Putamen (tissue), 1 donor: ENCODE results near the gene KYAT1.
"Not testable (repeated sequence)": the region's sequence is repeated elsewhere in the genome, so short reads cannot be mapped to it uniquely, and the experiment has no call there.

Experiments
- DNase-seq: peaks from one replicate; pipeline ENCODE4 v3.0.0-alpha.2; 2016; ENCODE audit warnings: low spot score

The KYAT1 gene

DNA sequence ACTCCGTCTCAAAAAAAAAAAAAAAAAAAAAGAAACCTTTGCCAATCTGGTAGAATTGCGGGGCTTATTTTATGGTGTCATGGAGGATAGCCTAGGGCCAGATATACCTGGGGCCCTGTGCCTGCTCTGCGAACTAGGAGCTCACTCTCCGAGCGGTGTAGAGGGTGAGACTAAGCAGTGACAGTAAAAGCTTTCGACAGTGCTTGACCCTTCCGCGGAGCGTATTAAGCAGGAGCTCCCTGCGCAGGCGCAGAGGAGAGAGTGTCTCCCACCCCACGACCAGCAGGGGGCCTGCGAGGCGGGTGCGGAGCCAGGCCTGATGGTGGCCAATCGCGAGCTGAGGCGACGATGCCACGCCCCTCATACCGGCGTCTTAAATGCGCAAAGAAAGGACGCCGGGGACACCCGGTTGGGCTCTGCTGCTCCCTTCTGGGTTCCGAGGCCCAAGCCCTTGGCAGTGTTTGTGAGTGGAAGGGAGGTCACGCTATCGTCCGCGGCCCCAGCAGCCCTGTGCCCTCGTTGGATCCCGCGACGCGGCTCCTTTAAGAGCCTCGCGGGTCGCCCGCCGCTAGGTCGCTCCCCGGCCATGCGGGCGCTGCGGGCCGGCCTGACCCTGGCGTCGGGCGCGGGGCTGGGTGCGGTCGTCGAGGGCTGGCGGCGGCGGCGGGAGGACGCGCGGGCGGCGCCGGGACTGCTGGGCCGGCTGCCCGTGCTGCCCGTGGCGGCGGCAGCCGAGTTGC lies 63.5 kb downstream of the KYAT1 start, which contains the start of gene ENDOG:
Gene ENDOG, plus strand, starts transcription at position 402 of the 740 bp plus-strand sequence. Its CDS starts 185 bp downstream, at position 587.
- peak; percentile 97 for DNase-seq

DNA sequence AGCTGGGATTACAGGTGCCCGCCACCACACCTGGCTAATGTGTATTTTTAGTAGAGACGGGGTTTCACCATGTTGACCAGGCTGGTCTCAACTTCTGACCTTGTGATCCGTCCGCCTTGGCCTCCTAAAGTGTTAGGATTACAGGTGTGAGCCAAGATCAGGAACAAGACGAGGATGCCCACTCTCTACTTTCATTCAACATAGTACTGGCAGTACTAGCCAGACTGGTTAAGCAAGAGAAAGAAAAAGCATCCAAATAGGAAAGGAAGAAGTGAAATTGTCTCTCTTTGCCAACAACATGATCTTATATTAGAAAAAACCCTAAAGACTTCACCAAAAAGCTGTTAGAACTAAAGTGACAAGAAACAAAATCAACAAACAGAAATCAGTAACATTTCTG lies 70.9 kb downstream of the KYAT1 start:
- no peak for DNase-seq

DNA sequence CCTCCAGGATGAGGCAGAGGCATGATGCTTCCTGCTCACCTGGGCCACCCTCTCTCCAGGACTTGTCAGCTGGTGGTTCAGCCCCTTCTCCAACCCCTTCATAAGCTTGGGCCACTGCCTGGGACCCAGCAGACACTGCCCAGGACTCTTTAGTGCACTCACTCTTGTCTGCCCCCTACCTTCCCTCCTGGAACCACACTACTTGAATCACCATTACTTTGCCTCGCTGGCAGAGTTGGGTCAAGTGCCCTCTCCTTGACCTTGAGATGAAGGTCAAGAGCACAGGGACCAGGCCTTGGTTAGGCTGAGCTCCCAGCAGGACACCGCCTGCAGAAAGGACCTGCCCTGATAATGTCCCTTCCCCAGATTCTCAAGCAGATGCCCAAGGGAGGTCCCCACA lies 71.9 kb downstream of the KYAT1 start:
- no peak for DNase-seq

DNA sequence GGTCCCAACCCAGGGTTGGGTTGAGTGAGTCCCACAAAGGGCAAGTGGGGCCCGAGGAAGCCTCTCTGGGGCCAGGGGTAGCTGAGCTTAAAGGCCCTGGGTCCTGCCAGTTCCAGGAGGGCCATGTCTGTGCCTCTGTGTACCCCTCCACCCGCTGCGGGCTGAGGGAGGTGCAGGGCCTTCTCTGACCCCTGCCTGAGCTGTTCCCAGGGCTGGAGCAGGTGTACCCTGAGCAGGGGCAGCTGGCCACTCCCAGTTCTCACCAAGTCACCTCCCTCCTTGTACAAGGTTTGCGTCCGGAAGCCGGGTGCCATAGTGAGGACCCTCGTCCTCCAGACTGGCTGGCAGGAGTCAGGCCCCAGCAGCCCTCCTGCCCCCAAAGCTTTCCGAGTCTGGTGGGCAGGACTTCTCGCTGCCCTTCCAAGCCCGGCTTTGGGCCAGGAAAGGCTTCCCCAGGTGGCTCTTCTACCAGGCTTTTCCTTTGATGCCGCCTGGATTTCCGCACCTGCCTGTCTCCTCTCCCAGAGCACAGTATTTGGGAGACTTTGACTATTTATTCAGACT lies 72.6 kb downstream of the KYAT1 start:
- no peak for DNase-seq

DNA sequence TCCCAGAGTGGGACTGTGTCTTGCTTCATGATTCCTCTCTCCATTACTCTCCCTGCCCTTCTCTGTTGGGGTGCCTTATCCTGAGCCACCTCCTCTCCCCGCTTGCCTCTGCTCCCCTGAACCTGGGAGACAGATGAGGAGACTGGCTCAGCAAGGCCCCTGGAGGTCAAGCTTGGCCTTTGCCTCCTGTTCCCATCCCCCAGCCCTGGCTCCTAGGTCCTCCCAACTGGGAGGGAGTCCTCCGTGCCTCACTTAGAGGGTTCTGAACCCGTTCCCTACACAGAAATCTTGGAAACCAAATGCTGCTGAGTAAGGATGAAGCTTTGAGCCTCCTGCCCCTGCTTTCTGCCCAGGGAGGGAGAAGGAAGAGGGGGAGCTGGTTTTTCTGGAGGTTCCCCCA lies 73.2 kb downstream of the KYAT1 start:
- DNase-seq, result no peak

DNA sequence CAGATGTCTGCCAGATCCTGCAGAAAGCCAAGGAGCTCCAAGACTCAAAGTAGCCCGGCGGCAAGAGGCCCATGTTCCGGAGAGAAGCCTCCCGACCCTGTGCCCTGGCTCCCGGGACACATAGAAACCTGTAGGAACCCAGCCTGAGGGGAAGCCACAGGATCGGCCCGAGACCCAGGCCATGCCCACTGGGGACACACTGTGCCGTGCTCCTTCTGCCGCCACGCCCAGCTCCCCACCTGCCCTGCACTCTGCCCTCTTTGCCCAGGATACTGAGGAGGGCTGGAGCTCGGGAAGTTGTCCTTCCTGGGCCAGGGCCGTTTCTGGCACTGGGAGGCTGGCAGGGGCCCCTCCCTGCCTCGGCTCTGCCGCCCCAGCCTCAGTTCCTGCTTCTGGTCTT lies 73.9 kb downstream of the KYAT1 start:
- no peak for DNase-seq

DNA sequence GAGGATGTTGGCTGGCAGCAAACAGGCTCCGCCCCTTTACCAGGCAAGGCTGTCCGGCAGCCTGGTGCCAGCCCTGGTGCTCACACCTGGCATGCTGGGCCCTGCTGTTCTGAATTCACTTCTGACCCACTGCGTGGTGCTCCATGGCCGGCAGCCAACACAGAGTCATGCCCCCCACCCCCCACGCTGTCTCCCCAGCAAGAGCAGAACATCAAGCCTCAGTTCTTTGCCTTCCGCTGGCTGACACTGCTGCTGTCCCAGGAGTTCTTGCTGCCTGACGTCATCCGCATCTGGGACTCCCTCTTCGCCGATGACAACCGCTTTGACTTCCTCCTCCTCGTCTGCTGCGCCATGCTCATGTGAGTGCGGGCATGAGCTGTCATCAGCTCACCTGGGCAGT lies 76.1 kb downstream of the KYAT1 start:
- peak; percentile 71 for DNase-seq

DNA sequence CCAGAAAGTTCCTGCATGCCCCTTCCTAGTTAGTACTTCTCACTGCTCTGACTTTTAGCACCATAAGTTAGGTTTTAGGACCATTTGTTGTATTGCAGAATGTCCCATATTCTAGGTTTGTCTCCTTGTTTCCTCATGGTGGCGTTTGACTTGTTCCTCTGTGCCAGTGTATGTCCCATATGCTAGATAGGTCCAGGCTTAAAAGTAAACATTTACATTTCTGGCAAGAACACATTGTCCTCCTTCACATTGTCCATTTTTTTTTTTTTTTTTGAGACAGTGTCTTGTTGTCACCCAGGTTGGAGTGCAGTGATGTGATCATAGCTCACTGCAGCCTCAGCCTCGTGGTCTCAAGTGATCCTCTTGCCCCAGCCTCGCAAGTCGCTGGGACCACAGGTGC lies 79.3 kb downstream of the KYAT1 start:
- DNase-seq, result no peak

DNA sequence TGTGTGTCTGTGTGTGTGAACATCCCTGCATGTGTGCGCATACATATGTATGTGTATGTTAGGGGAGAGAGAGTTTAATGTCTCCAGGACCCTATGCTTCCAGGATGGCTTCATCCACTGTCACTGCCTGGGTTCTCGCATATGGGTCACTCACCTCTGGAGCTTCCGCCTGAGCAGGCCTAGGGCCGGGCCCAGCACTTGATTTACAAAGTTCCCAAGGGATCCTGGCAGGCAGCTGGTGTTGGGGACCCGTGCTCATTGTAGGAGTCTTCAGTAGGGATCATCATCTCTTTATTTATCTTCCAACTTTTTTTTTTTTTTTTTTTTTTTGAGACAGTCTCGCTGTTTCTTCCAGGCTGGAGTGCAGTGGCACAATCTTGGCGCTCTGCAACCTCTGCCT lies 81.7 kb downstream of the KYAT1 start:
- no peak for DNase-seq

DNA sequence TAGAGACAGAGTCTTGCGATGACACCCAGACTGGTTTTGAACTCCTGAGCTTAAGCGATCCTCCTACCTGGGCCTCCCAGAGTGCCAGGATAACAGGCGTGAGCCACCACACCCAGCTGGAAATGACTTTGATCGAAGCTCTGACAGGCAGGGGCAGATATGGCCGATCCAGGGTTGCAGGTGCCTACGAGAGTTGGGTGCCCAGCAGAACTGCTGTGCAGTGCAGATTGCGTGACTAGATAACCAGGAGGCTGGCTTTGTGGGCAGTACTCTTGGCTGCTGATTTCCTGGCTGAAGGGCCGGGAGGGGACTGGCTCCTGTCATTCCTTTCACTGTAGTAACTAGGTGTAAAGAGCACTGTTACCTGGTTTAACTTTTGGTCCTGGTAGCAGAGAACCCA lies 82.9 kb downstream of the KYAT1 start:
- DNase-seq, result no peak

DNA sequence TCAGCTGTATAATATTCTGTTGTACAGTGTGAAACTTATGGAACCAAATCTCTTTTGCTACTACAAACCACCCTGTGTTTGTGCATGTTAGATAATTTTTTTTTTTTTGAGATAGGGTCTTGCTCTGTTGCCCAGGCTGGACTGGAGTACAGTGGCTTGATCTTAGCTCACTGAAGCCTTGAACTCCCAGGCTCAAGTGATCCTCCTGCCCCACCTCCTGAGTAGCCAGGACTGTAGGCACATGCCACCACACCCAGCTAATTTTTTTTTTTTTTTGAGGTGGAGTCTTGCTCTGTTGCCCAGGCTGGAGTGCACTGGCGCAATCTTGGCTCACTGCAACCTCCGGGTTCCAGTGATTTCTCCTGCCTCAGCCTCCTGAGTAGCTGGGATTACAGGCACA lies 86.8 kb downstream of the KYAT1 start:
- DNase-seq, result not testable (repeated sequence)

DNA sequence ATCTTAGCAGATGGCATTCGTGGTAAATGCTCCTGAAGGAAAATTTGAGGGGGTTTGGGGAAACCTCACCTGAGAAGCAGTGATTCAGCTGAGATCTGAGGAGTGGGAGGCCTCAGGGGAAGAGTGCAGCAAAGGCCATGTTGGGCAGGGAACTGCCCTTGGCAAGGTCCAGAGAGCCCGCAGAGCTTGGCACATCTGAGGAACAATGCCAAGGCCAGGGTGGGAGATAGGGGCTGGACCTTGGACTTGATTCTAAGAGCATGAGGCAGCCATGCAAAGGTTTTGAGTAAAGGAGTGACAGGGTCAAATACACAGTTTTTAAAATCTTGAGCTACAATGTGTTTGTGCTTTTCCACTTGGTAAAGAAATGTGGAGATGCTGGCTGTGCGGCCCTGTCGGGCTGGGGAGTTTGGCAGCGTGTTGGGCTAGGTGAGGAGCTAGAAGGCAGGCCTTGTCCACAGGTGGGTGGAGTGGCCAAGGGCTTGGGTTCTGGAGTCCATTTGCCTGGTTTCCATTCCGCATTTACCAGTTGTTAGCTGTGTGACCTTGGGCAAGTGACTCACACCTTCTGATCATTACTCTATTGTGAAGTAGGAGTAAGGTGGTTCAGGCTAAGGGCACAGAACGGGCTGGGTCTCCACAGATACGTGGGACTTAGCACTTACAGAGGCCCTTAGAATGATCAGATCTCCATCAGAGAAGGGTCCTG lies 88.6 kb downstream of the KYAT1 start:
- DNase-seq, result no peak

DNA sequence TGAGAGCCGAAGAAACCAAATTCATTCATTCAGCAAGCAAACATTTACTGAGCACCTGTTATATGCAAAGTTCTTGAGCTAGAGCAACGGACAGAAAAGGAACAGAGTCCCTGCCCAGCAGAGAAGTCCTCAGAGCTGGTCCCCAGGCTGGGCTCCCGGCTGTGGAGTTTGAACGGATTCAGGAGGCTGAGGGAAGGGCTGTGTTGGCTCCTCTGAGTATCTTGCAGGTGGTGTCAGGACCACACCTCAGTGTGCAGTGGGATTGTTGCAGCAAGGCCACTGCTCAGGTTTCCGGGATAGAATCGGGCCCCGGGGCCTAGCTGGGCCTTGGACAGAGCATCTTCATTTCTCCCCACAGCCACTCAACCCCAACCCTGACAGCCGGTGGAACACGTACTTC lies 89.6 kb downstream of the KYAT1 start:
- DNase-seq, result no peak

DNA sequence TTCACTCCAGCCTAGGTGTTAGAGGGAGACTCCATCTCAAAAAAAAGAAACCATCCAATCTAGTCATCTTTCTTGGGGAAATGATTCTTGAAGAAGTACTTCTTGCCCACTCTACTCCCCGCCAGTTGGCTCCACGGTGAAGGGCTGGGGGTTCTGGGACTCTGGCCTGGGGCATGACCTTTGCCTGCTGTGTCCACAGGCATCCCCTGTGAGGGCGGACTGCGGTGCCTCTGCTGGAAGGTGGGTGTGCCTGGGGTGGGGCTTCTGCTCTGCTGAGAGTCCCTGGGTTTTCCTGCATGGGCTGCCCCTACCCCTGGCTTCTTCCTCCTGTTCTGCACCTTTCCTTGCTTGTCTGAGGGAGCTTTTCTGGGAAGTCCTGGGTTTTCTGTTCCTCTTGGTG lies 91.2 kb downstream of the KYAT1 start:
- DNase-seq, result no peak

DNA sequence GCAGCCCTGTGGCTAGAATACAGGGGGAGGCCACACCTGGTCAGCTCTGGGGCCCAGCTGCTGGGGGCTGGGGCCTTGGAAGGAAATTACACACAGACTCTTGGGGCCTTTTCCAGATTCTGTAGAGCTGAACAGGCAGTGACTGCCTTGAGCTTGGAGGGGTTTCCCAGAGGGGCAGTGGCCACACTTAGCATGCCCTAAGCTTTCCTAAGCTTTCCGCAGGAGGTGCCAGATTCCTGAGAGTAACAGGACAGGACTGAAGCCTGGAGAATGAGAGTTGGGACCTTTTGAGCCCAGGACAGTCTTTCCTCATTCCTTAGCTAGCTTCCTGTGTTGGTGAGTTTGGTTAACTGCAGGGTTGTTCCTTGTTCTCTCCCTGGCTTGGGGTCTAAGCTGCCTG lies 93.3 kb downstream of the KYAT1 start:
- DNase-seq, result no peak

DNA sequence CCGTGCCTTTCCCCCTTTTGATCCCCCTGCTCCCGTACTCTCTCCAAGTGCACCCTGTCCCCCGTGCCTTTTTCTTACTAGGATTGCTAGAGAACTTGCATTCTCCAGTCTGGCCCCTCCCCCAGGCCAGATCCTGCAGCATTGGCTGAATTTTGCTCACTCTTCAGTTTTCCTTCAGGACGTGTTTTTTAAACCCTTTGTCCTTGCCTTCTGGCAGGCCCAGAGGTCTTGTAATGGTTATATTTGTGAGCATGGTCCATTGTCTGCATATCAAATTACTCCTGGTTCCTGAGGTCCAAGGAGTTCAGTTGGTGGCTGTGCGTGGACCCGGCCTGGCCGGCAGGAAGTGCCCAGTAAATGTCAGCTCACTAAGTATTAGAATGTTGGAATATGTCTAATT lies 94.1 kb downstream of the KYAT1 start:
- DNase-seq, result no peak

DNA sequence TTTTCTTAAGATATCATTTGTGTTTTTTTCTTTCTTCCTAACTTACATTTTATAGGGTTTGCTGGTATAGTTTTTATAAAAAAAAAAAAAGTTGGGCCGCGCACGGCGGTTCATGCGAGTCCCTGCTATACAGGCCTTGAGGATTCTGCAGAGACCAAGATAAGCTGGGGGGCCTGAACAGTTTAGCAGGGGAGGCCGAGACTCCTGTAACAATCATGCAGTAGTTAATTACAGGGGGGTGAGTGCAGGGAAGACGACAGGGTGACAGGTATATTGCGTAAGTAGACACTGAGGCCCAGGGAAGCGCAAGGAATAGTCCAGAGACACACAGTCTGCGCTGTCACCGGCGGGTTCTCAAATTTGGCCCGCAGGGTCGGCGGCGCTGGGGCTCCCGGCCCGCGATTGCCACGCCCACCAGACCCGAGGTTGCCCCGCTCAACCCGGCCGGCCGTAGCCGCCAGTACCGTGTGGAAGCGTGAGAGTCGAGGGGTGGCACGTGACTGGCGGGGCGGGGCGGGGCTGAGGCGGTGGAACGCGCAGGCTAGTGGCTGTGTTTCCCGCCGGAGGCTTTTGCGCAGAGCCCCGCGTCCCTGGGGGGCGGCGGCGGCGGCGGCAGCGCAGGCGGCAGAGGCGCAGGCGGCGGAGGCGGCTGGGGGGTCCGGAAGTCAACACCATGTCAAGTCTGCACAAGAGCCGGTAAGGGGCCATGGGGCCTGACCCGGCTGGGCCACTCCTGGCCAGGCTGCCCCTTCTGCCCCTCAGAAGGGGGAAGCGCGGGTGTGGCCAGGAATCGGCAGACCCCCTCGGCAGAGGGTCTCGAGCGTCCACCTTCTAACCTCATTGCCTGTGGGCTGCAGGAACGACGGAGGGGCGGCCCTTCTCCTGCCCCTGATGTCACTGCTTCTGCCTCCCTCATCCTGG lies 94.8 kb downstream of the KYAT1 start, which contains the start of gene TBC1D13:
Gene TBC1D13, plus strand, starts transcription at position 573 of the 921 bp plus-strand sequence. Its CDS starts 101 bp downstream, at position 674.
- DNase-seq, result peak; percentile 88

DNA sequence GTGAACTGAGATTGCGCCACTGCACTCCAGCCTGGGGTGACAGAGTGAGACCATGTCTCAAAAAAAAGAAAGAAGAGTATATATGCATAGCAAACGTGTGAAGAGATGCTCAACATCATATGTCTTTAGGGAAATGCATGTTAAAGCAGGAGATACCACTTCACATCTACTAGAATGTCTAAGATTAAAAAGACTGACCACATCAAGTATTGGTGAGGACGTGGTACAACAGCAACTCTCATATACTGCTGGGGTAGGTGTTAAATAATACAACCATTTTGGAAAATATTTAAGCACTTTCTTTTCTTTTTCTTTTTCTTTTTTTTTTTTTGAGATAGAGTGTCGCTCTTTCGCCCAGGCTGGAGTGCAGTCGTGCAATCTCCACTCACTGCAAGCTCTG lies 96.3 kb downstream of the KYAT1 start:
- DNase-seq, result no peak
